Measurements from ENCODE around the gene NTM. TPM values are rescaled to one million over a fixed set of nuclear protein-coding genes. Genes with fewer than 3 reads are reported as not detected.

Gene NTM
- total RNA-seq, 1 donor from 2014 or later: not detected

DNA sequence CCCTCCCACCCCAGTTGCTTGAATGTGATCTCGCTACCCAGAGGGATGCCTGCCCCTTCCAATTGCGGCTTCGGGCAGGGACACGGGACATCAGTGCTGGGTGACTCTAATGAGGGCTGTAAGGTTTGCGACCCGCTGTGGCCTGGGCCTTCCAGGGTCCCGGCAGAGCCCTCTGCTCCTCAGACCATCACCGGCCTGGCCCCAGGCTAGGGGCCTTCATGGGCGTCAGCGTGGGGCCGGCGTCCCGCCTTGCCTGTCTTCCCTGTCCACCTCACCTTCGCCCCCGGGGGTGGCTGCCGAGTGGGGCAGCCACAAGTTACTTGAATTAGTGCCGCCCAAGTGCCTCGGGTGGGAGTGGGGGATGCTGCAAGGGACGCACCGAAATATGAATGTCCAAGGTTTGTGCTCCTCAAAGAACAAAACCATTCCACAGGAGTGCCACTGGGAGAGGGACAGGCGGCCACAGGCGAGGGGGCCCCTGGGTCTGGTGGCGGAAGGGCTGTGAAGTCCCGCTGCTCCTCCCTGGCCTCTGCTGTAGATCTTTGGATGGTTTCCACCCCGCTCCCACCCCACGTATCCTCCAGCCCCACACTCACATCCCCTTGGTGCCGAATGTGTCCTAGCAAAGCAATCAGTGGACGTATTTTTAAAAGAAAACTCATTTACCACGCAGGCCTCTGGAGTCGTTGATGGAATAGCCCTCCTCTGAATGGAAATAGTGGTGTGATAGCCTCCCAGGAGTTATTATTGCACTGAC is 317.1 kb downstream of the NTM start:
- H3K36me3 Mint-ChIP-seq (ENCODE audit: low read depth): no peaks in the 10 kb centered on the region
- H3K4me3 Mint-ChIP-seq: no peak overlapping the region
- no peak overlapping the region for H3K27ac Mint-ChIP-seq
- no peaks in the 10 kb centered on the region for H3K4me1 Mint-ChIP-seq (ENCODE audit: low read depth)
- no peaks in the 10 kb centered on the region for H3K27me3 Mint-ChIP-seq (ENCODE audit: insufficient read depth)
- intact Hi-C loops (cut with micrococcal nuclease): no loop called here
- no peak for DNase-seq (ENCODE audit: low spot score)
- H3K9me3 Mint-ChIP-seq: no peaks in the 10 kb centered on the region

DNA sequence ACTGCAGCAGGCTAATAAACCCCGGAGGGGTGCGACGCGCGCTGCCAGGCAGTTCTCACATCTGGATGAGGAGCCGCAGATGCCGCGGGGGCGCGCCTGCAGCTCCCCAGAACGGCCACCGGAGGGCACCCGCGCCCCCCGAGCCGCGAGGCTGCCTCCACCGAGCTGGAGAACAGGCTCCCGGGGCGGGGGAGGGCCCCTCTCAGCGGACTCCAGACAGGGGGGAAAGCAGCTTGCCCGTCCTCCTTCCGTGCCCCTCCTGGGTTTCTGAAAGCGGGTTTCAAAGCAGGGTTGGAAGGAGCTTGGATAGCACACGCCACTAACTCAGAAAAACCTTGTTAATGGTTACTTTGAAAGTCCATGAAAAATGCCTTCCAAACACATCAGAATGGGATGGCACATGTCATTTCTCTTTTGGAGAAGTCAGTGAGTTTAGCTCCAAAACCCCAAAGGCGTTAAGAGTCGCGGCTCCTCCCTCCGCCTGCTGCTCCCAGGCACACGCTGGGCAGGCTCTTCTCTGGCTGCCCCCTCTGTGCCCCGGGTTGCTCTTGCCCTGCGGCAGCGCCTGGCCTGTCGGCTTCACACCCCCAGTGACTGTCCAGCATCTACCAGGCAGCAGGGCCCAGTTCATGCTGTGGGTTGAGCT is 317.8 kb downstream of the NTM start:
- Mint-ChIP-seq H3K36me3 (ENCODE audit: low read depth) (no peaks in the 10 kb centered on the region), H3K4me3 (no peak overlapping the region), H3K27me3 (ENCODE audit: insufficient read depth) (no peaks in the 10 kb centered on the region), H3K27ac (no peak overlapping the region), H3K9me3 (no peaks in the 10 kb centered on the region), H3K4me1 (ENCODE audit: low read depth) (no peaks in the 10 kb centered on the region)
- intact Hi-C loops (cut with micrococcal nuclease): no loop called here
- peak; percentile 21 for DNase-seq (ENCODE audit: low spot score)

DNA sequence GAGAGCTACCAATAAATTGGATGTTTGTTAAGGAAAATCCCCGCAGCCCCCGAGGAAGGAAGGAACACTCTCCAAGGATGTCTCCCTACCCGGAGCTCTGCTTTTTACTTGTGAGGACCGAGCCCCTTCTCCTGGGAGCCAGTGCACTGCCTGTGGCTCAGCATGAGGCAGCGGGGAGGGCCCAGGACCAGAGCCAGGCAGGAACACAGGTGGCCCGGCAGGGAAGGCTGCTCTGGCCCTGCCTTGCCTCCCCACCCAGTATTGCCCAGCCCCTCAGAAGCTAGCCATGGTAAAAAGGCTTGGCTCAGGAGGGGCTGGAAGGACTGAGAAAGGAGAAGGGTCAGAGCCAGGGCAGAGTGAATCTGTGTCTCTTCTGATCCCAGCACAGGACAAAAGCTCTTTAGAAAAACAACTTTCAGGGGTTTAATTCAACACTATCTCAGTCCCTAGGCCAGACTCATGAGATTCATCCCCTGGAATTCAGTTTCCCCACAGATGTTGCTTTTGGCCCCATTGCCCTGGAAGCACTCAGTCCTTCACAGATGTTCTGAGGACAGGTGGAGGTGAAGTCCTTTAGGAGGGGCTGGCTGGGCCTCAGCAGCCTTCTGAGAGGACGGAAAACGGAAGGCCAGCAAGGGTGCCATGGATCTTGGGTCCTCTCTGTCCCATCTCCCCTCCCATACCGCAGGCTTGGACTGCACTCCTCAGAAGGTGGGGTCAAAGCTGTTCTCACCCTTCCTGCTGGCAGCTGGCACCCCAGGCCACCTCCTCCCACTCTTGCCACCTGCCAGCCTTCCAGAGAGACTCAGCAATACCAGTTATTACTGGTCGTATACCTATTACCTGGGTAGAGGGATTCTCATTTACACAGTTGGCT is 318.9 kb downstream of the NTM start:
- no peaks in the 10 kb centered on the region for H3K36me3 Mint-ChIP-seq (ENCODE audit: low read depth)
- no peak overlapping the region for H3K4me3 Mint-ChIP-seq
- no peaks in the 10 kb centered on the region for H3K4me1 Mint-ChIP-seq (ENCODE audit: low read depth)
- H3K9me3 Mint-ChIP-seq: no peaks in the 10 kb centered on the region
- intact Hi-C loops (cut with micrococcal nuclease): no loop called here
- DNase-seq (ENCODE audit: low spot score): no peak
- no peaks in the 10 kb centered on the region for H3K27me3 Mint-ChIP-seq (ENCODE audit: insufficient read depth)
- no peak overlapping the region for H3K27ac Mint-ChIP-seq

DNA sequence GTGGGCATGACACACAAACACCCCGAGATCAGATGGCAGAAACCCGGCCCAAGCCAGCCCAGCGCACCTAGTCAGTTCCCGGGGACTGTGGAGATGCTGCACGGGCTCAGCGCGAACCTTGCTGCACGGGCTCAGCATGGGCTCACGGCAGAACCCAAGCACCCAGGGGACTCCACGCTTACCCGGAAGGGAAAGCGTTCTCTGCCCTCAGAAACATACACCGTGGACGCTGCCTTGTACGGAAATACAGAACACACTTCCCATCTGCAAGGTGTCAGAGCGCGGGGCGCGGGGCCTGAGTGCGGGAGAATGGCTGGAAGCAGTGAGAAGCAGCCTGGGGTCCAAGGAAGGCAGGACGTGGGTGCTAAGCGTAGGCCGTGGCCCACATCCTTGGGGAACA is 319.9 kb downstream of the NTM start:
- no peak for DNase-seq (ENCODE audit: low spot score)
- intact Hi-C loops (cut with micrococcal nuclease): no loop called here
- Mint-ChIP-seq H3K4me3 (no peak overlapping the region), H3K27ac (no peak overlapping the region), H3K9me3 (no peaks in the 10 kb centered on the region), H3K27me3 (ENCODE audit: insufficient read depth) (peaks cover 3% of the 10 kb centered on the region), H3K4me1 (ENCODE audit: low read depth) (no peaks in the 10 kb centered on the region), H3K36me3 (ENCODE audit: low read depth) (no peaks in the 10 kb centered on the region)

DNA sequence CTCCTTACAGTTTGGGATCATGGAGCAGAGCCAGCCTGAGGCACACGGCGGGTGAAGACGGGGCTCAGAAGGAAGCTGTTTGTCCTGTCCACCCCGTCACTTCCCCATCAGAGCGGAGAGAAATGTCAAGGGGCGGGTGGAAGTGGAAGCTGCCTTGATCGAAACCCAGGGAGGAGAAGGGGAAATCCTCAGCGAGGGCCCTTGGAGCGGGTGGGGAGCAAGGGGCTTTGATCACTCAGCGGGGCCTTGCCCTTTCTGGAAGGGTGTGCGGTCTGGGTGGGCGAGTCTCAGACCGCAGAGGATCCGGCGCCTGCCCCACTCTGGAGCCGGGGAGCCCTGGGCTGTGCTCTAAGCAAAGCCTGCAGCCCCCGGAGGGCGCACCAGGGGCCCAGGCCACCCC is 320.4 kb downstream of the NTM start:
- H3K27ac Mint-ChIP-seq: no peak overlapping the region
- H3K4me1 Mint-ChIP-seq (ENCODE audit: low read depth): no peaks in the 10 kb centered on the region
- no peak overlapping the region for H3K4me3 Mint-ChIP-seq
- DNase-seq (ENCODE audit: low spot score): no peak
- intact Hi-C loops (cut with micrococcal nuclease): no loop called here
- H3K9me3 Mint-ChIP-seq: no peaks in the 10 kb centered on the region
- peaks cover 5% of the 10 kb centered on the region for H3K27me3 Mint-ChIP-seq (ENCODE audit: insufficient read depth)
- H3K36me3 Mint-ChIP-seq (ENCODE audit: low read depth): no peaks in the 10 kb centered on the region

DNA sequence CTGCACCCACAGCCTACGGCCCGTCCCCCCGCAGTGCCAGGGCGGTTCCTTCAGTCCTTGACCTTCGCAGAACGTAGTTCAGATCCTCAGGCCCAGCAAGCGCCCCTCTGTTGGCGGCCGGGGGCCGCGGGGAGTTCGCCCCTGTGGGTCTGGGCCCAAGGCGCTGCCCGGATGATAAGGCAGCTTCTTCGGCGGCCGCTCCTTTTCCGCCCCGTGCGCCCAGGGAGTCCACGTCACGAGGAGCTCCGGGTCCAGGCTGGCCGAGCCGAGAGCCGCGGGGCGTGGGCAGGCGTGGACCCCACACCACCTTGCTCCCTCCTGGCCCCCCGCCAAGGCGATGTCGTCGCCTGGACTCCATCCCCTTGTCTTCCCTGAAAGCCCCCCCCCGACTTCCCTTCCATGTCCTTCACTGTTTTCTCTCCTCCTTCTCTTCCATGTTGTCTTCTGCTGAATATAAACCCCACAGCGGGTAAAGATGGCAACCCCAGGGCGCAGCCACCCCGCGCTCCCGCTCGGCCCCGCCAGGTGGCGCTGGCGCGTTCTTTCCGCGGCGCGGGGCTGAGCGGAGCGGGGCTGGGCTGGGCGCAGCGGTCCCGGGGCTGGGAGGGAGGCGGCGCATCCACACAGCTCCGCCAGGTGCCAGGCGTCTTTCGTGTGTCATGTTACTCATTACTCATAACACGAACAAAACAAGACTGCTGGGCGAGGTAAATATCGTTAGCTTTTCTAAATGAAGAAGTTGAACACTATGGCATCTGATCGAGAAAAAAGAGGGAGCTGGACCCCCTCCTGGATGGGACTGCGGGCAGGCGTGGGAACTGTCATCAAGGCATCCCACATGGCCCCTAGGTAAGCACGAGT is 321.0 kb downstream of the NTM start:
- intact Hi-C loops (cut with micrococcal nuclease): no loop called here
- H3K36me3 Mint-ChIP-seq (ENCODE audit: low read depth): no peaks in the 10 kb centered on the region
- H3K4me3 Mint-ChIP-seq: no peak overlapping the region
- H3K27ac Mint-ChIP-seq: no peak overlapping the region
- H3K4me1 Mint-ChIP-seq (ENCODE audit: low read depth): no peaks in the 10 kb centered on the region
- H3K9me3 Mint-ChIP-seq: no peaks in the 10 kb centered on the region
- peaks cover 8% of the 10 kb centered on the region for H3K27me3 Mint-ChIP-seq (ENCODE audit: insufficient read depth)
- DNase-seq (ENCODE audit: low spot score): no peak

DNA sequence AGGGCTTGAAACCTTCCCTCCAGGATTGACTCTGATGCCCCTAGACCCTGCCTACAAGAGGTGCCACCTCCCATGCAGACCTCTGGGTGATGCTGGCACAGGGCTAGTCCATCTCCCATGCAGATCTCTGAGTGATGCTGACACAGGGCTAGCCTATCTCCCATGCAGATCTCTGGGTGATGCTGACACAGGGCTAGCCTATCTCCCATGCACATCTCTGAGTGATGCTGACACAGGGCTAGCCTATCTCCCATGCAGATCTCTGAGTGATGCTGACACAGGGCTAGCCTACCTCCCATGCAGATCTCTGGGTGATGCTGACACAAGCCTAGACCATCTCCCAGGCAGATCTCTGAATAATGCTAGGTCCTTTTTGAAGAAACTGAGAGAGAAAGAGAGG is 321.7 kb downstream of the NTM start:
- intact Hi-C loops (cut with micrococcal nuclease): no loop called here
- Mint-ChIP-seq H3K9me3 (no peaks in the 10 kb centered on the region), H3K4me1 (ENCODE audit: low read depth) (no peaks in the 10 kb centered on the region), H3K4me3 (no peak overlapping the region), H3K27me3 (ENCODE audit: insufficient read depth) (peaks cover 8% of the 10 kb centered on the region), H3K36me3 (ENCODE audit: low read depth) (no peaks in the 10 kb centered on the region), H3K27ac (no peak overlapping the region)
- DNase-seq (ENCODE audit: low spot score): no peak

DNA sequence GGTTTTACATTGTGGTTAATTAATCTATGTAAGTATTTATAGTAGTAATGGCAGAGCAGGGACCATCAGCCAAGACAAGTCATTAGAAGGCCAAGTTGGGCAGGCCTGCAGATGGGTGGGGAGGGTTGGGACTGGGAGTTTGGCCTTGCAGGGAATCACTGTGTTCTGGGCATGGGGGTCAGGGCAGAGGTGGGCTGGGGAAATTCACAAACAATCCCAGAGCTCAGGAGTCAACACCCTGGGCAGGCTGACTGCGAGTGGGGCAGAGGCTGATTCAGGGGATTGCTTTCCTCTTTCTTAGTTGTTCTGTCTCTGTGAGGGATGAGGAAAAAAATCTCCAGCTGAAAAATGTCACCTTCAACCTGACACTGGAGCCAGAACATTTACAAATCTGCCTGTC is 322.5 kb downstream of the NTM start:
- Mint-ChIP-seq H3K36me3 (ENCODE audit: low read depth) (no peaks in the 10 kb centered on the region), H3K27ac (no peak overlapping the region), H3K4me1 (ENCODE audit: low read depth) (no peaks in the 10 kb centered on the region), H3K9me3 (no peaks in the 10 kb centered on the region), H3K4me3 (no peak overlapping the region), H3K27me3 (ENCODE audit: insufficient read depth) (peaks cover 8% of the 10 kb centered on the region)
- DNase-seq (ENCODE audit: low spot score): no peak
- intact Hi-C loops (cut with micrococcal nuclease): no loop called here

DNA sequence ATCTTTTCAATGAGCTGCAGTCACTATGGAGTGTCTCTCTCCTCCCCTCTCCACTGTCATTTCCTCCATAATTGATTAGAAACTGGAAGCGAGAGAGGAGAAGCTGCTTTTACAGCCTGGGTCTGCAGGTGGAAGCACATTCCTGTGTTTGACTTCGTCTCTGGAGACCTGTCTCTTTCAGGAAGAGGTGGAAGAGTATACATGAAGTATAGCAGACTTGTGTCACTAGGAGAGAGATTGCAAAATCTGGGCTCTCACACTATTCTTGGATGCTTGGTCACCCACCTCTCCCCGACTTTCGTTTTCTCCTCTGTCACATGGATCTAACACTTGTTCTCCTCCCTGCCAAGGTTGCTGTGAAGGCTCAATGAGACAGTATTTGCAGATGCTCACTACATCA is 323.3 kb downstream of the NTM start:
- DNase-seq (ENCODE audit: low spot score): no peak
- intact Hi-C loops (cut with micrococcal nuclease): no loop called here
- Mint-ChIP-seq H3K27ac (no peak overlapping the region), H3K36me3 (ENCODE audit: low read depth) (no peaks in the 10 kb centered on the region), H3K9me3 (no peaks in the 10 kb centered on the region), H3K4me3 (no peak overlapping the region), H3K4me1 (ENCODE audit: low read depth) (no peaks in the 10 kb centered on the region), H3K27me3 (ENCODE audit: insufficient read depth) (peaks cover 8% of the 10 kb centered on the region)

DNA sequence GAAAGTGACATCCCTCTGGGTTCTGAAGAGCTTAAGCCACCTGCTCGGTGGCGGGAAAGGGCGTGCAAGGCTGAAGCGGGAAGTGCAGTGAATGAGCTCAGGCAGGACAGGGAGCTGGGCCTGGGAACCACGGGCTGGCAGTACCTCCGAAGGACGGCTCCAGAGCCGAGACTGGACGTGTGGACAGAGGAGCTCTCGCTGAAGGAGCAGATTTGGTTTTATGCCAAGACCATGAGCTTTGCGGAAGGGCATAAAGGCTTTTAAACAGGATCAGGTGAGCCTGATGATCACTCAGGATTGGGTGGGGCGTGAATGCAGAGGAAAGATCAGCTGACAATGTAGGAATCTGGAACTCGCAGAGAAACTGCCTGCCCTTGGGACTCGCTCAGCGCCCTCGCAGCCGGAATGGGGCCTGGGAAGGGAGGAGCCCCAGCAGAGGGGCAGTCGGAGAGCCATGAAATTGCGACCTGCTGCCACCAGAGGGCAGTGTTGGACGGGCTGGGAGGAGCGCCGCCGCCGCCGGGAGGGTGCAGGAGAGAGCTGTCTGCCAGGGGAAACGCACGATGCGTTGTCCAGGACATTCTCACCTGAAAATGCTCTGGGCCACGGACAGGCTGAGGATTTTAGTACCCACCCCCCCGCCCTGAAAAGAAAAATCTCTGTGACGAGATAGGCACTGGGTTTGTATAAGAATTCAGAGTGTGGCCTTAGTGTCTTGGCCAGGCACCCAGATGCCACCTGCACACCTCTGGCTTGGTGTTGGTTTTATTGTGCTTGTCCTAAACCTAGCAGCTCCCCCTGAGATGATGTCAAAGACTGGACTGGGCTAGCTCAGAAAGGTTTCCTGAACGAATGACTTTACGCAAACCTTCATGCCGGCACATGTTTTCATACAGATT is 324.4 kb downstream of the NTM start:
- no peaks in the 10 kb centered on the region for H3K36me3 Mint-ChIP-seq (ENCODE audit: low read depth)
- H3K4me1 Mint-ChIP-seq (ENCODE audit: low read depth): no peaks in the 10 kb centered on the region
- peak; percentile 51 for DNase-seq (ENCODE audit: low spot score)
- peaks cover 10% of the 10 kb centered on the region for H3K27me3 Mint-ChIP-seq (ENCODE audit: insufficient read depth)
- intact Hi-C loops (cut with micrococcal nuclease): no loop called here
- no peaks in the 10 kb centered on the region for H3K9me3 Mint-ChIP-seq
- H3K4me3 Mint-ChIP-seq: no peak overlapping the region
- peak overlapping the region; percentile 18 for H3K27ac Mint-ChIP-seq

DNA sequence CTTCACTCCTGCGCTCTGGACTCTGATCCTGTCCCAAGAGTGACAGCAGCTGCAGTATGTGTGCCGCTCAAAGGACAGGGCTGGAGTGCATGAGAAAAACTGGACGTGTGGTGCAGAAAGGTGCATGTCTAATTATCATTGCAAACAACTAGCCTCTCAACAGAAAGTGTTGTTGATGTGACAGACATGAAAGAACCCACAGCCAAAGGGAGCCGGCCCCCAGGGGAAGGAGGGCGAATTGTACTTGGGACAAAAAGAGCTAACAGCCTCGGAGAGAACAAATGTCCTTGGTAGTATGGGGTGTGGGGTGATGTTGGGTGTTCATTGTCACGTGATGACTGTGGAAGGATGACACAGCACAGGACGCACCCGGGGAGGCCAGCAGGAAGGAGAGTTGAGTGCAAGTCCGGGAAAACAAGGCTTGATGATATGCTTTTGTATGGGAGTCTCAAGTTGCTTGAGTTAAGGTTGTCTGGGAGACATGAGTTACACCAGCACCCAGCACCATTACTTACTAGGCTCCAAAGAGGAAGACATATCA is 325.5 kb downstream of the NTM start:
- no peak for DNase-seq (ENCODE audit: low spot score)
- intact Hi-C loops (cut with micrococcal nuclease): no loop called here
- no peaks in the 10 kb centered on the region for H3K4me1 Mint-ChIP-seq (ENCODE audit: low read depth)
- H3K36me3 Mint-ChIP-seq (ENCODE audit: low read depth): no peaks in the 10 kb centered on the region
- no peak overlapping the region for H3K4me3 Mint-ChIP-seq
- H3K9me3 Mint-ChIP-seq: no peaks in the 10 kb centered on the region
- H3K27me3 Mint-ChIP-seq (ENCODE audit: insufficient read depth): peaks cover 10% of the 10 kb centered on the region
- no peak overlapping the region for H3K27ac Mint-ChIP-seq
